Measurements from ENCODE around the gene IFT88.

DNA sequence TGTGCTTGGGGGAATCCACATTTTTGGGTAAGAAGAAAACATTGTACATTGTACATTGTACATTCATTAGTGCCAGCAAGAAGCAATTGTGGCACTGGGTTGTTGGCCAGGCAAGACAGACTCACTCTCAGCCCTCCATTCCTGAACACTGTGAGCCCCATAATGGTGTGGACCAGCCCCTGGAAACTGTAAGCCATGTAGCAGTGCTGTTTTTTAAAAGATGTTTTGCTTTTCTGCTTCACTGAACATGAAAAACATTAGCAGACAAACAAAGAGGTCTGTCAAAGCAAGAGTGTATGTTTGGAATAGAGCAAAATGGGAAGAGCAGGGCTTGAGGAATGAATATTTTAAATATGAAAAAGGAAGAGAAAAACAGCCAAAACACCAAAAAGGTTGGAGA lies 97.4 kb downstream of the IFT88 start:
- TF ChIP-seq, protein P1, sequence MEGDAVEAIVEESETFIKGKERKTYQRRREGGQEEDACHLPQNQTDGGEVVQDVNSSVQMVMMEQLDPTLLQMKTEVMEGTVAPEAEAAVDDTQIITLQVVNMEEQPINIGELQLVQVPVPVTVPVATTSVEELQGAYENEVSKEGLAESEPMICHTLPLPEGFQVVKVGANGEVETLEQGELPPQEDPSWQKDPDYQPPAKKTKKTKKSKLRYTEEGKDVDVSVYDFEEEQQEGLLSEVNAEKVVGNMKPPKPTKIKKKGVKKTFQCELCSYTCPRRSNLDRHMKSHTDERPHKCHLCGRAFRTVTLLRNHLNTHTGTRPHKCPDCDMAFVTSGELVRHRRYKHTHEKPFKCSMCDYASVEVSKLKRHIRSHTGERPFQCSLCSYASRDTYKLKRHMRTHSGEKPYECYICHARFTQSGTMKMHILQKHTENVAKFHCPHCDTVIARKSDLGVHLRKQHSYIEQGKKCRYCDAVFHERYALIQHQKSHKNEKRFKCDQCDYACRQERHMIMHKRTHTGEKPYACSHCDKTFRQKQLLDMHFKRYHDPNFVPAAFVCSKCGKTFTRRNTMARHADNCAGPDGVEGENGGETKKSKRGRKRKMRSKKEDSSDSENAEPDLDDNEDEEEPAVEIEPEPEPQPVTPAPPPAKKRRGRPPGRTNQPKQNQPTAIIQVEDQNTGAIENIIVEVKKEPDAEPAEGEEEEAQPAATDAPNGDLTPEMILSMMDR (IDR thresholded peaks at IDR 0.05; ENCODE audit: low read depth, low read length, missing input control): no peak
- TF ChIP-seq NR2F2 (IDR thresholded peaks at IDR 0.05) (no peak), HNF4A (conservative IDR thresholded peaks at IDR 0.05) (no peak), TAF1 (conservative IDR thresholded peaks at IDR 0.05) (no peak)
- TF ChIP-seq, protein P2, sequence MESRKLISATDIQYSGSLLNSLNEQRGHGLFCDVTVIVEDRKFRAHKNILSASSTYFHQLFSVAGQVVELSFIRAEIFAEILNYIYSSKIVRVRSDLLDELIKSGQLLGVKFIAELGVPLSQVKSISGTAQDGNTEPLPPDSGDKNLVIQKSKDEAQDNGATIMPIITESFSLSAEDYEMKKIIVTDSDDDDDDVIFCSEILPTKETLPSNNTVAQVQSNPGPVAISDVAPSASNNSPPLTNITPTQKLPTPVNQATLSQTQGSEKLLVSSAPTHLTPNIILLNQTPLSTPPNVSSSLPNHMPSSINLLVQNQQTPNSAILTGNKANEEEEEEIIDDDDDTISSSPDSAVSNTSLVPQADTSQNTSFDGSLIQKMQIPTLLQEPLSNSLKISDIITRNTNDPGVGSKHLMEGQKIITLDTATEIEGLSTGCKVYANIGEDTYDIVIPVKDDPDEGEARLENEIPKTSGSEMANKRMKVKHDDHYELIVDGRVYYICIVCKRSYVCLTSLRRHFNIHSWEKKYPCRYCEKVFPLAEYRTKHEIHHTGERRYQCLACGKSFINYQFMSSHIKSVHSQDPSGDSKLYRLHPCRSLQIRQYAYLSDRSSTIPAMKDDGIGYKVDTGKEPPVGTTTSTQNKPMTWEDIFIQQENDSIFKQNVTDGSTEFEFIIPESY (IDR thresholded peaks at IDR 0.05): no peak

Data from liver (tissue), 3 donors.